ENCODE results near the gene HEATR5A. TPM values are rescaled to one million over a fixed set of nuclear protein-coding genes. Genes with fewer than 3 reads are reported as not detected.

The HEATR5A gene
- total RNA-seq, 1 donor from 2014 or later, result 56.2 TPM

GRCh38 chr14:31297701-31298344 is 122.5 kb downstream of the HEATR5A start:
- Mint-ChIP-seq H3K27ac (ENCODE audit: unreplicated experiment) (no peak overlapping the region), H3K9me3 (ENCODE audit: unreplicated experiment) (no peaks in the 10 kb centered on the region), H3K4me3 (ENCODE audit: unreplicated experiment) (no peak overlapping the region), H3K36me3 (ENCODE audit: unreplicated experiment) (peaks cover 33% of the 10 kb centered on the region), H3K27me3 (ENCODE audit: unreplicated experiment) (no peaks in the 10 kb centered on the region), H3K4me1 (ENCODE audit: unreplicated experiment) (peaks cover 3% of the 10 kb centered on the region)
- no peak for DNase-seq (ENCODE audit: extremely low spot score, unreplicated experiment)
- TF ChIP-seq, protein P1, sequence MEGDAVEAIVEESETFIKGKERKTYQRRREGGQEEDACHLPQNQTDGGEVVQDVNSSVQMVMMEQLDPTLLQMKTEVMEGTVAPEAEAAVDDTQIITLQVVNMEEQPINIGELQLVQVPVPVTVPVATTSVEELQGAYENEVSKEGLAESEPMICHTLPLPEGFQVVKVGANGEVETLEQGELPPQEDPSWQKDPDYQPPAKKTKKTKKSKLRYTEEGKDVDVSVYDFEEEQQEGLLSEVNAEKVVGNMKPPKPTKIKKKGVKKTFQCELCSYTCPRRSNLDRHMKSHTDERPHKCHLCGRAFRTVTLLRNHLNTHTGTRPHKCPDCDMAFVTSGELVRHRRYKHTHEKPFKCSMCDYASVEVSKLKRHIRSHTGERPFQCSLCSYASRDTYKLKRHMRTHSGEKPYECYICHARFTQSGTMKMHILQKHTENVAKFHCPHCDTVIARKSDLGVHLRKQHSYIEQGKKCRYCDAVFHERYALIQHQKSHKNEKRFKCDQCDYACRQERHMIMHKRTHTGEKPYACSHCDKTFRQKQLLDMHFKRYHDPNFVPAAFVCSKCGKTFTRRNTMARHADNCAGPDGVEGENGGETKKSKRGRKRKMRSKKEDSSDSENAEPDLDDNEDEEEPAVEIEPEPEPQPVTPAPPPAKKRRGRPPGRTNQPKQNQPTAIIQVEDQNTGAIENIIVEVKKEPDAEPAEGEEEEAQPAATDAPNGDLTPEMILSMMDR (IDR thresholded peaks at IDR 0.05), result no peak

DNA sequence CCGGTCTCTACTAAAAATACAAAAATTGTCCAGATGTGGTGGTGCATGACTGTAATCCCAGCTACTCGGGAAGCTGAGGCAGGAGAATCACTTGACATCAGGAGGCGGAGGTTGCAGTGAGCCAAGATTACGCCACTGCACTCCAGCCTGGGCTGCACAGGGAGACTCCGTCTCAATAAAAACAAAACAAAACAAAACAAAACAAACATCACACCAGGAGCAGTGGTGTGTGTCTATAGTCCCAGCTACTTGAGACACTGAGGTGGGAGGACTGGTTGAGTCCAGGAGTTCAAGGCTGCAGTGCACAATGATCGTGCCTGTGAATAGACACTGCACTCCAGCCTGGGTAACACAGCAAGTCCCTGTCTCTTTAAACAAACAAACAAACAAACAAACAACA is 123.2 kb downstream of the HEATR5A start:
- Mint-ChIP-seq H3K27ac (ENCODE audit: unreplicated experiment) (no peak overlapping the region), H3K4me1 (ENCODE audit: unreplicated experiment) (peaks cover 3% of the 10 kb centered on the region), H3K4me3 (ENCODE audit: unreplicated experiment) (no peak overlapping the region), H3K36me3 (ENCODE audit: unreplicated experiment) (peaks cover 30% of the 10 kb centered on the region), H3K9me3 (ENCODE audit: unreplicated experiment) (no peaks in the 10 kb centered on the region), H3K27me3 (ENCODE audit: unreplicated experiment) (no peaks in the 10 kb centered on the region)
- TF ChIP-seq, protein P1 (IDR thresholded peaks at IDR 0.05), result no peak
- no peak for DNase-seq (ENCODE audit: extremely low spot score, unreplicated experiment)

DNA sequence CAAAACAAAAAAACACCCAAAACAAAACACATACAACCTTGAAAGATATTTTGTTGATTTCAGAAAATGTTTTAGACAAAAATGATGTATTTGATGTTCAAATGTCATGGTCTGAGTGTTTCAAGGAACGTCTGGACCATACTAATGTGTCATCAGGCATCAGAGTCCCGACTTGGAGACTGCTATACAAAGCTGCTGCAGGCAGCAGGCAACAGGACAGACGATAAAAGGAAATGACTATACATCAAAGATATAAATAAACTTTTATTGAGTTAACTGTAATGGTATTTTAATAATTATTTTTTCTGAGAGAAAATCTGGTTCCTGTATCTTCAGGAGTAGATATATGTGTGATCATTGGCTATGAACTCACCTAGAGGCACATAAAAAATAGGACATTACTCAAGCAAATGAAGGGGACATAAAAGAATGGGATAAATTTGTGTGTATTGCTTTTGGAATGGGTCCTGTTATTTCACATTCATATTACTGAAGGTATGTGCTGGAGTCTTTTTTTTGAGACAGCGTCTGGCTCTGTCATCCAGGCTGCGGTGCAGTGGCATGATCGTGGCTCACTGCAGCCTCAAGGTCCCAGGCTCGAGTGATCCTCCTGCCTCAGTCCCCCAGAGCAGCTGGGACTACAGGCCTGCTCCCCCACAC is 125.5 kb downstream of the HEATR5A start:
- peaks cover 18% of the 10 kb centered on the region for H3K36me3 Mint-ChIP-seq (ENCODE audit: unreplicated experiment)
- no peak overlapping the region for H3K4me3 Mint-ChIP-seq (ENCODE audit: unreplicated experiment)
- H3K27ac Mint-ChIP-seq (ENCODE audit: unreplicated experiment), result no peak overlapping the region
- H3K9me3 Mint-ChIP-seq (ENCODE audit: unreplicated experiment), result no peaks in the 10 kb centered on the region
- no peak for DNase-seq (ENCODE audit: extremely low spot score, unreplicated experiment)
- no peaks in the 10 kb centered on the region for H3K27me3 Mint-ChIP-seq (ENCODE audit: unreplicated experiment)
- peaks cover 8% of the 10 kb centered on the region for H3K4me1 Mint-ChIP-seq (ENCODE audit: unreplicated experiment)
- TF ChIP-seq, protein P1 (IDR thresholded peaks at IDR 0.05), result no peak

DNA sequence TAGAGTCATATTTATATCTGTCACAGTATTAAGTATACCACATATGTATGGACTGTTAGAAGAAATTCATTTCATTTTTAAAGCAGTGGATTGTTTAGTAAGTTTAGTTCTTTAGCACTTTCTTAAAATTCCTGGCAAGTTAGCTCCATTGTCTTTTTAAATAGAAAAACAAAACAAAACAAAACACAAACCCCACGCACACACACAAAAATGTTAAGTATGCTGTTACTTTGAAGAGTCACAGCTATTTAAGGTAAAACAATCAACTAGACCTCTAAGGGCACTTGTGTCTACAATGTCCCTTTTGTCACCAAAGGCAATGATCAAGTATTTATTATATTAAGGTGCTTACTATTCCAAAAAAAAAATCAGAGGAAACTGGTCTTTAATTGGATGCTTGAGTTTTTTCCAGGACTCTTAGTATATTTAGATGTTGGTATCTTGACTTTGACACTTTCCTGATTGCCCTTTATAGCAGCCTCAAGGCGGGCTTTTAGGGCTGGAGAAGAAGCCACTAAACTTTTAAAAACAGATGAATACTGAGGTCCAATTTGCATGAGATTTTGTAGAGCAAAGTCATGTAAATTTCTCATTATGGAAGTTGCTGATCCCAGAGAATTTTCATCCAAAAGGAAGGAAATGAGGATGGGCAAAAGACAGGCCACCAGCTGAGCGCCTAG is 127.3 kb downstream of the HEATR5A start:
- Mint-ChIP-seq H3K4me1 (ENCODE audit: unreplicated experiment) (peaks cover 8% of the 10 kb centered on the region), H3K9me3 (ENCODE audit: unreplicated experiment) (no peaks in the 10 kb centered on the region), H3K4me3 (ENCODE audit: unreplicated experiment) (no peak overlapping the region), H3K36me3 (ENCODE audit: unreplicated experiment) (peaks cover 13% of the 10 kb centered on the region), H3K27ac (ENCODE audit: unreplicated experiment) (no peak overlapping the region), H3K27me3 (ENCODE audit: unreplicated experiment) (no peaks in the 10 kb centered on the region)
- TF ChIP-seq, protein P1 (IDR thresholded peaks at IDR 0.05), result no peak
- no peak for DNase-seq (ENCODE audit: extremely low spot score, unreplicated experiment)

- Mint-ChIP-seq H3K27me3 (ENCODE audit: unreplicated experiment) (no peaks in the 10 kb centered on the region), H3K27ac (ENCODE audit: unreplicated experiment) (no peak overlapping the region), H3K4me1 (ENCODE audit: unreplicated experiment) (peaks cover 8% of the 10 kb centered on the region), H3K36me3 (ENCODE audit: unreplicated experiment) (peaks cover 13% of the 10 kb centered on the region), H3K4me3 (ENCODE audit: unreplicated experiment) (no peak overlapping the region), H3K9me3 (ENCODE audit: unreplicated experiment) (no peaks in the 10 kb centered on the region)
- DNase-seq (ENCODE audit: extremely low spot score, unreplicated experiment), result no peak
- TF ChIP-seq, protein P1 (IDR thresholded peaks at IDR 0.05), result no peak
Measured at GRCh38 chr14:31291210-31291609, 129.1 kb downstream of the HEATR5A start.

Measured in osteocyte (in vitro differentiated cells).